Lower leg skin (tissue), 3 donors: ENCODE data around the gene SELENOI.

Source experiments
- CTCF ChIP-seq, 3 donors: fragments of 450-650 bp; IDR thresholded peaks; one replicate each; pipeline ENCODE4 v1.5.1; 2016; ENCODE audit warnings: antibody characterized with exemption in 3 of 3, mild to moderate bottlenecking in 3 of 3, moderate library complexity in 2 of 3
- POLR2A ChIP-seq, 2 donors: fragments of 450-650 bp; IDR thresholded peaks; one replicate each; pipeline ENCODE4 v1.6.1; 2016 to 2017; ENCODE audit warnings: antibody characterized with exemption in 2 of 2, mild to moderate bottlenecking in 1 of 2, moderate library complexity in 1 of 2

- TF ChIP-seq POLR2A (IDR thresholded peaks at IDR 0.05) (no peak), CTCF (IDR thresholded peaks at IDR 0.05) (no peak)
Observed at GRCh38 chr2:26318950-26319349, 27.0 kb upstream of the SELENOI start.
